ENCODE data around the gene SMIM15.
"Not testable (repeated sequence)": the region's sequence is repeated elsewhere in the genome, so short reads cannot be mapped to it uniquely, and the experiment has no call there.

Gene SMIM15, protein sequence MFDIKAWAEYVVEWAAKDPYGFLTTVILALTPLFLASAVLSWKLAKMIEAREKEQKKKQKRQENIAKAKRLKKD

DNA sequence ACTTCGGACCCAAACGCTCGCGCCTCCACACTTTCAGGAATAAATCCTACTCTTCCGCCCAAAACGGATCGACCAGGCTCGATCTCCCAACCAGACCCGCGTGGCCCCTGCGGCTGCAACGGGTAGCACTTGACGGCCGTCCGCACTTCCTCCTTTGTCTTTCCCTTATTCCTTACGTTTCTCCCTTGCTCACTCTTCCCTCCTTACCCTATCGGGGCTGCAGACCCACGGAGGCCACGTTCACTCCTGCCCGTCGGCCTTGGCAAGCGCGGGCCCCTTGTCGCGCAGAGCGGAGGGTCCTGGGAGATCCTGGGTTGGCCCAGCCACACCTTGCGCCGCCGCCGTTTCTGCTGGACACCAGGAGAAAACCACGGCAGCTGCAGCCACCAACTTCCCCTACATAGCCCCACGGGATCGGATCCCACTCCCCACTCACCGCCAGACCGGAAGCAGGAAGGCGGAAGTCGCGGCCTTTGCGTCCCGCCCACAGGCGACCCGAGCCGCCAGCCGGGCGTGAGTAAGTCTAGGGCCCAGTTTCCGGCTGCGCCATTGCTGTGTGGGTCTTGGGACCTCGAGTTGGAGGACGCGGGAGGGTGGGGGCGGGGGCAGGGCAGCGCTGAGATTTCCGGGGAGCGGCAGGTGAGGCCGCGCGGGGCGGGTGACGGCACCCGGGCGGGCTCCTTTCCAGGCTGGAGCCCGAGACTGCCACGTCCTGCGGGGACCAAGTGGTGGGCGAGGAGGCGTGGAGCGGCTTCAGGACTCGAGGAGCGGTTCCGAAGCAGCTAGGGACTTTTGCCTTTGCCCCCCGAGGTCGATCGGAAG is at the start of gene SMIM15:
Gene SMIM15 (minus strand): TSS at position 459 of the 822 bp plus-strand sequence. CDS start 2,297 bp downstream, outside the sequence.
- in situ Hi-C loops (cut with HindIII; ENCODE audit: low sequenced_read_pairs) = no loop called here

- in situ Hi-C loops (cut with HindIII; ENCODE audit: low sequenced_read_pairs) = no loop called here
Measured at GRCh38 chr5:61207884-61208283, 45.6 kb upstream of the SMIM15 start.

- in situ Hi-C loops (cut with HindIII; ENCODE audit: low sequenced_read_pairs) = no loop called here
Measured at GRCh38 chr5:61205013-61205412, 42.7 kb upstream of the SMIM15 start.

DNA sequence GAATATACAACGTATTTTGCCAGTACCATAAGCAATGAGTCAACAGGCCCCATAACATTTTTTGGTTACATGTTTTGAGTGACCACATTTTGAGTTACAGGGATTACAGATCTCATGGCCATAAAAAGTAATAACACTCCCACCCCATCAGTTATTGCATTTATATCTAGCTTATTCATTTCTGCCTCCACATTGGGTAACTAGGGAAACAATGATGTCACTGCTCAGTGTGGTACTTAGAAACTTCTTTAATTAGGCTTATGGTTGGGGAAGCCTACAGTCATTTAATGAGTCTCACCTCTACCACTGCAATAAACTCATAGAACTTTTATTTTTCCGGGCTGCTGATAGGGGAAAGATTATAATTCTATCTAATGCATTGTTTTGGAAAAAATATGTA is 39.9 kb upstream of the SMIM15 start:
- in situ Hi-C loops (cut with HindIII; ENCODE audit: low sequenced_read_pairs) = no loop called here

- in situ Hi-C loops (cut with HindIII; ENCODE audit: low sequenced_read_pairs) = no loop called here
Measured at GRCh38 chr5:61200582-61201155, 38.4 kb upstream of the SMIM15 start.

GRCh38 chr5:61198606-61199005 is 36.3 kb upstream of the SMIM15 start:
- in situ Hi-C loops (cut with HindIII; ENCODE audit: low sequenced_read_pairs) = no loop called here

- in situ Hi-C loops (cut with HindIII; ENCODE audit: low sequenced_read_pairs) = not testable (repeated sequence)
Measured at GRCh38 chr5:61187826-61188225, 25.6 kb upstream of the SMIM15 start.

DNA sequence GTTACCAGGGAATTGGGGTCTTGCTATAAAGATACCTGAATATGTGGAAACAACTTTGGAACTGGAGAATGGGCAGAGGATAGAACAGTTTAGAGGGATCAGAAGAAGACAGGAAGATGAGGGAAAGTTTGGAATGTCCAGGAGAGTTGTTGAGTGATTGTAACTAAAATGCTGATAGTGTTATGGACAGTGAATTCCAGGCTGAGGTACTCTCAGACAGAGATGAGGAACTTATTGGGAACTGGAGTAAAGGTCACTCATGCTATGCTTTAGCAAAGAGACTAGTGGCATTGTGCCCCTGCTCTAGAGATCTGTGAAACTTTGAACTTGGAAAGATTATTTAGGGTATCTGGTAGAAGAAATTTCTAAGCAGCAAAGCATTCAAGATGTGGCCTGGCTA is 25.1 kb upstream of the SMIM15 start:
- in situ Hi-C loops (cut with HindIII; ENCODE audit: low sequenced_read_pairs) = not testable (repeated sequence)

DNA sequence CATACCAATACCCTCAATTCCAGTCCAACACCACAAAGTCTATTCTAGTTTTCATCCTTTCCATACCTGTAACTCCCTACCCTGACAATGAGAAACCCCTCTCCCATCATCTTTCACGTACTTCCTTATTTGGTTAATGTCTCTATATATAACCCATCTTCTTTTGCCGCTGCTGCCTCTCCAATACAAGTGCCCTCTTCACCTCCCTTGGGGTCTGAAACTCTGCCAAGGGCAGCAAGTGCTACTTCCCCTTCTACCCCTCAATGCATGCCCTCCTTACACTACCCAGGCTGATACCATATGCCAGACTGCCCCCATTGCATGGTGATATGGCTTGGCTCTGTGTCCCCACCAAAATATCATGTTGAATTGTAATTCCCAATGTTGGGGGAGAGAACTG is 24.4 kb upstream of the SMIM15 start:
- in situ Hi-C loops (cut with HindIII; ENCODE audit: low sequenced_read_pairs) = no loop called here

DNA sequence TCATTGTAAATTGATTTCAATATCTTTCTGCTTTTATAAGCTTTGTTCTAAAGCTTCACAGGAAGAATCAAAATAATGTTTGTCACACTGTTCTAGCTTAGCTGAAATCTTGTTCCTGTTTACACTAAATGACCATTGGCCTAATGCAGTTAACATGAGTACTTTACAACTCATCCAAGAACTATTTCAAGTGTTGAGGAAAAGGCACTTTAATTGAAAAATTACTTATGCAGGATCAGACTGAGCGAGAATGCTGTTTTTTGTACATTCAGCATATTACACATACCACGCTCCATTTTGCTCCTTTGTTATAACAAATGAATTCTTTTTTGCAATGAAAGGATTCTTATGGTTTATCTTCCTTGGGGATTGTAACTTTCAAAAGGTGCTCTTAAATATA is 22.4 kb upstream of the SMIM15 start:
- in situ Hi-C loops (cut with HindIII; ENCODE audit: low sequenced_read_pairs) = no loop called here

- in situ Hi-C loops (cut with HindIII; ENCODE audit: low sequenced_read_pairs) = no loop called here
Measured at GRCh38 chr5:61183538-61183937, 21.3 kb upstream of the SMIM15 start.

- in situ Hi-C loops (cut with HindIII; ENCODE audit: low sequenced_read_pairs) = no loop called here
Measured at GRCh38 chr5:61182449-61182848, 20.2 kb upstream of the SMIM15 start.

DNA sequence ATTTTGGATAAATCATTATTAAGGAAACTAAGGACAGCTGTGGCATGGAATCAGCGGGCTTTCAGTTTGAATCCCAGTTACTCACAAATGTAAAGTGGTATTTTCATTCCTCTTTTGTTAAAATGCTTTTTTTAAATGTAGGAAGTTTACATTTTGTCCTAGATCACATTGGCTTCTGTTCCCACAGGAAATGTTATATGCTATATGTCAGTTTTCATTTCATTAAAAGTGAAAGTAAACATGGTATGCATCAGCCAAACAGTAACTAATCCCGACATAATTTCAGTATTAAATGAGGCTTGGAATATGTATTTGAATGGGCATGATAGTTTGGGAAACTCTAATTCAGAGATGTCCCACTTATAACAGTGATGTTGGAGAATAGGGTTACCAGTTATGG is 18.6 kb upstream of the SMIM15 start:
- in situ Hi-C loops (cut with HindIII; ENCODE audit: low sequenced_read_pairs) = no loop called here

GRCh38 chr5:61178702-61179101 is 16.4 kb upstream of the SMIM15 start:
- in situ Hi-C loops (cut with HindIII; ENCODE audit: low sequenced_read_pairs) = no loop called here

- in situ Hi-C loops (cut with HindIII; ENCODE audit: low sequenced_read_pairs) = no loop called here
Measured at GRCh38 chr5:61177716-61178115, 15.4 kb upstream of the SMIM15 start.

- in situ Hi-C loops (cut with HindIII; ENCODE audit: low sequenced_read_pairs) = no loop called here
Measured at GRCh38 chr5:61177070-61177469, 14.8 kb upstream of the SMIM15 start.

GRCh38 chr5:61176631-61177030 is 14.4 kb upstream of the SMIM15 start:
- in situ Hi-C loops (cut with HindIII; ENCODE audit: low sequenced_read_pairs) = no loop called here

DNA sequence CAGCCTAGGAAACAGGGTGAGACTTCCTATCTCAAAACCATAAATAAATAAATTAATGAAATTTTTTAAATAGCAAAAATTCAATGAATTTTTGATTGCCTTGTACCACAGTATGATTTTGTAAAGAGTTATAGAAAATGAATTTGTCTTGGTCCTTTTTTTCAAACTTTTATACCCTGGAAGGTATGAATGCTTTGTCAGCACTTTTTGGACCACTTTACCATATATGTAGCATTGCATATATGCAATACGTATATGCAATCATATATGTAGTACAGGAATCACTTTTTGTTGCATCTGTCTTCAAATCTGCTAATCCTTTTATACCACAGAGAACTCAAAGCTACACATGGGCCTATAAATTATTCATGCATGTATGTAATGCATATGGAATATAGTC is 9.2 kb upstream of the SMIM15 start:
- in situ Hi-C loops (cut with HindIII; ENCODE audit: low sequenced_read_pairs) = no loop called here

- in situ Hi-C loops (cut with HindIII; ENCODE audit: low sequenced_read_pairs) = no loop called here
Measured at GRCh38 chr5:61168951-61169350, 6.7 kb upstream of the SMIM15 start.

- in situ Hi-C loops (cut with HindIII; ENCODE audit: low sequenced_read_pairs) = no loop called here
Measured at GRCh38 chr5:61167382-61167781, 5.1 kb upstream of the SMIM15 start.

GRCh38 chr5:61163905-61164304 is 1.6 kb upstream of the SMIM15 start:
- in situ Hi-C loops (cut with HindIII; ENCODE audit: low sequenced_read_pairs) = no loop called here

DNA sequence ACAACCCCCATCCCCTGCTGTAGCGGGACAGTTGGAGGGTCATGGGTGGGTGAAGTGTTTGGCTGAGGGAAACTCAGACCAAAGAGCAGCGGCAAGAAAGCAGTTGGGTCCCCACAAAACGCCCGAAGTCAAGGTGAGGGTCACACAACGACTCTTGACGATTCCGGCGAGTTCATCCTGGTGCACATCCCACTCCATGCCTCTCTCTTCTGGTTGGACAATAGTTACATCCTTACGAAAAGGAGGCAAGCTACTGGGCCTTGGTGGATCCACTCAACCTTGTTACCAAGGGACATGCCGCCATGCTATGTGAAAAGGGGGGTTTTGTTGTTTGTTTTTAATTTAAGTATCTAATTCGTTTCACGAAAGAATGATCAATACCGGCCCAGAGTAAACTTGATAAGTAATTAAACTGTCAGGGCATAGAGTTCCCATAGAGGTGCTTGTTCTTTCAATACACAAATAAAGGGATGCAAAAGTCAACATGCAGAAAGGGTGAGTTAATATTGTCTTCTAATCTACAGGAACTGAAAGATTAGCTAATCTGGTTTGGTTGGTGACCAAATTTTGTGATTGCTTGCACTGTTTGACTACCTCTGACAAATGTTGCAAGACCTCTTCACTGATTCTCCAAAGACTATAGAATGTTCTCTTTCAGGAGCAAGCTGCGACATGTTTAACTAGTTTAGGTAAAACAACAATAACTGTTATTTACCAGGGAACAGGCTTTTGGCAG is 732 bp upstream of the SMIM15 start:
- in situ Hi-C loops (cut with HindIII; ENCODE audit: low sequenced_read_pairs) = no loop called here

All from DLD1 (cell line).